Suppressor macrophage treated with lipopolysaccharide for 4 hours (primary cell): ENCODE results near the gene KRT76.

Experiments
- DNase-seq: peaks from one replicate; pipeline ENCODE4 v3.0.0-alpha.2; 2020

Gene KRT76

GRCh38 chr12:52813203-52813819 lies 36.2 kb upstream of the KRT76 start:
- no peak for DNase-seq

GRCh38 chr12:52812749-52813148 lies 35.6 kb upstream of the KRT76 start:
- no peak for DNase-seq

- DNase-seq: no peak
These were observed 34.9 kb upstream of the KRT76 start for GRCh38 chr12:52812073-52812400.

GRCh38 chr12:52811191-52812072 lies 34.3 kb upstream of the KRT76 start:
- DNase-seq: no peak

GRCh38 chr12:52810554-52810953 lies 33.4 kb upstream of the KRT76 start:
- DNase-seq: no peak

GRCh38 chr12:52809166-52809565 lies 32.0 kb upstream of the KRT76 start:
- no peak for DNase-seq

GRCh38 chr12:52808573-52809160 lies 31.5 kb upstream of the KRT76 start:
- no peak for DNase-seq

- DNase-seq: no peak
These were observed 30.7 kb upstream of the KRT76 start for GRCh38 chr12:52807544-52808470.

- DNase-seq: no peak
These were observed 29.8 kb upstream of the KRT76 start for GRCh38 chr12:52806821-52807543.

GRCh38 chr12:52806169-52806811 lies 29.1 kb upstream of the KRT76 start:
- no peak for DNase-seq

- DNase-seq: no peak
These were observed 28.6 kb upstream of the KRT76 start for GRCh38 chr12:52805739-52806138.

- DNase-seq: no peak
These were observed 27.9 kb upstream of the KRT76 start for GRCh38 chr12:52805000-52805399.

GRCh38 chr12:52802442-52802841 lies 25.3 kb upstream of the KRT76 start:
- no peak for DNase-seq

GRCh38 chr12:52801773-52802172 lies 24.6 kb upstream of the KRT76 start:
- no peak for DNase-seq

- DNase-seq: no peak
These were observed 23.2 kb upstream of the KRT76 start for GRCh38 chr12:52800259-52800917.

GRCh38 chr12:52799505-52800211 lies 22.5 kb upstream of the KRT76 start:
- DNase-seq: no peak

GRCh38 chr12:52798671-52799504 lies 21.7 kb upstream of the KRT76 start:
- DNase-seq: no peak

- no peak for DNase-seq
These were observed 21.0 kb upstream of the KRT76 start for GRCh38 chr12:52798003-52798670.

- no peak for DNase-seq
These were observed 20.4 kb upstream of the KRT76 start for GRCh38 chr12:52797529-52797894.
